Vagina (tissue), 2 donors: ENCODE results near the gene ZSWIM6. TPM values are rescaled to one million over a fixed set of nuclear protein-coding genes. Genes with fewer than 3 reads are reported as not detected.
A peak's percentile ranks its signal among the peaks of the same experiment; 100 is the strongest.

ENCODE experiments used
- DNase-seq, 2 donors: peaks; one replicate each; pipeline ENCODE4 v3.0.0-alpha.2; 2017; ENCODE audit errors: extremely low spot score in 2 of 2
- H3K27ac ChIP-seq: fragments of 200-600 bp; sonication (generic); one replicate; pipeline ENCODE4 v1.5.1; 2019
- H3K27me3 ChIP-seq: fragments of 200-600 bp; sonication (generic); one replicate; pipeline ENCODE4 v1.5.1; 2019
- H3K36me3 ChIP-seq, 2 donors: fragments of 200-600 bp; sonication (generic); one replicate each; pipeline ENCODE4 v1.5.1; 2017 to 2019
- H3K4me1 ChIP-seq: fragments of 200-600 bp; sonication (generic); one replicate; pipeline ENCODE4 v1.5.1; 2019
- H3K4me3 ChIP-seq, 2 donors: fragments of 200-600 bp; sonication (generic); 1 replicate in 1 of 2; 2 replicates in 1 of 2; pipeline ENCODE4 v1.5.1; 2016 to 2019
- H3K9me3 ChIP-seq: fragments of 200-600 bp; sonication (generic); one replicate; pipeline ENCODE4 v1.5.1; 2019
- POLR2A ChIP-seq, 2 donors: fragments of 450-650 bp; IDR thresholded peaks; one replicate each; pipeline ENCODE4 v1.6.1; 2017; ENCODE audit warnings: antibody characterized with exemption in 2 of 2, mild to moderate bottlenecking in 2 of 2, moderate library complexity in 2 of 2
- POLR2AphosphoS5 ChIP-seq, 2 donors: sonication (generic); formaldehyde crosslinking; IDR thresholded peaks; one replicate each; pipeline ENCODE4 v1.9.0; 2017; ENCODE audit warnings: antibody characterized with exemption in 2 of 2, mild to moderate bottlenecking in 2 of 2, low read depth in 1 of 2; ENCODE audit not compliant: insufficient read depth in 1 of 2
- intact Hi-C: fragments of 100-400 bp; cut with DNase I; formaldehyde crosslinking; loops from one replicate; pipeline ENCODE4 v1.15.1; 2023
- total RNA-seq: library from RNA; depleted of rRNA; stranded (reverse); fragments of >200 nt; gene quantifications from one replicate; pipeline ENCODE4 v1.2.3, GENCODE V29; 2016
- TF ChIP-seq, protein P1 (sequence below), 3 experiments: fragments of 450-650 bp in 2 of 3; fragments of 200-600 bp in 1 of 3; sonication (generic) in 1 of 3; IDR thresholded peaks; one replicate each; pipeline ENCODE4 v1.5.1; 2017 to 2019; ENCODE audit warnings: antibody characterized with exemption in 3 of 3, mild to moderate bottlenecking in 2 of 3, moderate library complexity in 2 of 3

The ZSWIM6 gene
- total RNA-seq, 1 donor from 2014 or later: 16.7 TPM

- no peaks in the 10 kb centered on the region for H3K27me3 ChIP-seq
- peak overlapping the region; percentile 54 for H3K27ac ChIP-seq
- H3K9me3 ChIP-seq: no peaks in the 10 kb centered on the region
- H3K4me3 ChIP-seq: no peak overlapping the region
- intact Hi-C loops: no loop called here
- DNase-seq: peak in 1 of 2 donors; percentile 90
- peaks cover 31% of the 10 kb centered on the region for H3K4me1 ChIP-seq
- TF ChIP-seq POLR2AphosphoS5 (IDR thresholded peaks at IDR 0.05; ENCODE audit: insufficient read depth in 1 of 2, low read depth in 1 of 2) (peak; percentile 52 to 69), POLR2A (IDR thresholded peaks at IDR 0.05) (no peak)
- TF ChIP-seq, protein P1, sequence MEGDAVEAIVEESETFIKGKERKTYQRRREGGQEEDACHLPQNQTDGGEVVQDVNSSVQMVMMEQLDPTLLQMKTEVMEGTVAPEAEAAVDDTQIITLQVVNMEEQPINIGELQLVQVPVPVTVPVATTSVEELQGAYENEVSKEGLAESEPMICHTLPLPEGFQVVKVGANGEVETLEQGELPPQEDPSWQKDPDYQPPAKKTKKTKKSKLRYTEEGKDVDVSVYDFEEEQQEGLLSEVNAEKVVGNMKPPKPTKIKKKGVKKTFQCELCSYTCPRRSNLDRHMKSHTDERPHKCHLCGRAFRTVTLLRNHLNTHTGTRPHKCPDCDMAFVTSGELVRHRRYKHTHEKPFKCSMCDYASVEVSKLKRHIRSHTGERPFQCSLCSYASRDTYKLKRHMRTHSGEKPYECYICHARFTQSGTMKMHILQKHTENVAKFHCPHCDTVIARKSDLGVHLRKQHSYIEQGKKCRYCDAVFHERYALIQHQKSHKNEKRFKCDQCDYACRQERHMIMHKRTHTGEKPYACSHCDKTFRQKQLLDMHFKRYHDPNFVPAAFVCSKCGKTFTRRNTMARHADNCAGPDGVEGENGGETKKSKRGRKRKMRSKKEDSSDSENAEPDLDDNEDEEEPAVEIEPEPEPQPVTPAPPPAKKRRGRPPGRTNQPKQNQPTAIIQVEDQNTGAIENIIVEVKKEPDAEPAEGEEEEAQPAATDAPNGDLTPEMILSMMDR (IDR thresholded peaks at IDR 0.05): no peak
- no peaks in the 10 kb centered on the region for H3K36me3 ChIP-seq
Measured at GRCh38 chr5:61301341-61302199, 30.5 kb upstream of the ZSWIM6 start.

- peak in 1 of 2 donors; percentile 9 for TF ChIP-seq POLR2AphosphoS5 (IDR thresholded peaks at IDR 0.05; ENCODE audit: insufficient read depth in 1 of 2, low read depth in 1 of 2)
- TF ChIP-seq, protein P1 (IDR thresholded peaks at IDR 0.05): no peak
- TF ChIP-seq POLR2A (IDR thresholded peaks at IDR 0.05): no peak
- no peaks in the 10 kb centered on the region for H3K36me3 ChIP-seq
- peaks cover 36% of the 10 kb centered on the region for H3K4me1 ChIP-seq
- no peaks in the 10 kb centered on the region for H3K27me3 ChIP-seq
- no peak overlapping the region for H3K4me3 ChIP-seq
- H3K27ac ChIP-seq: peak overlapping the region; percentile 54
- no peak for DNase-seq
- intact Hi-C loops: no loop called here
- H3K9me3 ChIP-seq: no peaks in the 10 kb centered on the region
Measured at GRCh38 chr5:61302200-61302563, 29.9 kb upstream of the ZSWIM6 start.

DNA sequence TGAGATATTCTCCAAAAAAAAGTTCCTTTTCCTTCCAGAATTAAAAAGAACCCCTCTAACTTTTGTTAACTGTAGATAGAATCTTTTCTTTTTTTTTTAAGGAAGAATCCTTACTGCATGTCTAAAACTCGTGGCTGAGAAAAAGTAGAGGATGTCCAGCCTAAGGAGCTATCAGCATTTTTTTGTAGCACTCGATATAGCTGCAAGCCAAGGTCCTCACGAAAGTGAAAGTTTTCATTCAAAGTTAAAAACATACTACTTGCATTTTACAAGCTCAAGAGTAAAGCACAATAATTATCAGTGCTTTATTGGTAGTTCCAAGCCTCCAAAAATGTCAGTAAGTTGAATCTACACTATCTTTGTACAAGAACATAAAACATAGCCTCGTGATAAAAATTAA is 28.7 kb upstream of the ZSWIM6 start:
- DNase-seq: no peak
- no peak overlapping the region for H3K27ac ChIP-seq
- TF ChIP-seq POLR2AphosphoS5 (IDR thresholded peaks at IDR 0.05; ENCODE audit: insufficient read depth in 1 of 2, low read depth in 1 of 2) (no peak), POLR2A (IDR thresholded peaks at IDR 0.05) (no peak)
- TF ChIP-seq, protein P1 (IDR thresholded peaks at IDR 0.05): no peak
- no peaks in the 10 kb centered on the region for H3K27me3 ChIP-seq
- H3K9me3 ChIP-seq: no peaks in the 10 kb centered on the region
- H3K36me3 ChIP-seq: no peaks in the 10 kb centered on the region
- H3K4me3 ChIP-seq: no peak overlapping the region
- intact Hi-C loops: no loop called here
- H3K4me1 ChIP-seq: peaks cover 34% of the 10 kb centered on the region

- no peaks in the 10 kb centered on the region for H3K9me3 ChIP-seq
- peaks cover 28% of the 10 kb centered on the region for H3K4me1 ChIP-seq
- peak overlapping the region; percentile 10 for H3K27ac ChIP-seq
- no peak overlapping the region for H3K4me3 ChIP-seq
- TF ChIP-seq, protein P1 (IDR thresholded peaks at IDR 0.05): no peak
- TF ChIP-seq POLR2A (IDR thresholded peaks at IDR 0.05): no peak
- peak; percentile 48 to 68 for TF ChIP-seq POLR2AphosphoS5 (IDR thresholded peaks at IDR 0.05; ENCODE audit: insufficient read depth in 1 of 2, low read depth in 1 of 2)
- no peaks in the 10 kb centered on the region for H3K36me3 ChIP-seq
- intact Hi-C loops: no loop called here
- no peaks in the 10 kb centered on the region for H3K27me3 ChIP-seq
- DNase-seq: peak in 1 of 2 donors; percentile 85
Measured at GRCh38 chr5:61304590-61305381, 27.3 kb upstream of the ZSWIM6 start.
